Measurements from ENCODE around the gene MEI4. TPM values are rescaled to one million over a fixed set of nuclear protein-coding genes. Genes with fewer than 3 reads are reported as not detected.
"Not testable (repeated sequence)": the region's sequence is repeated elsewhere in the genome, so short reads cannot be mapped to it uniquely, and the experiment has no call there.

MEI4 gene
- total RNA-seq, 2 donors from 2014 or later, result 0.20 TPM; not detected in 1

DNA sequence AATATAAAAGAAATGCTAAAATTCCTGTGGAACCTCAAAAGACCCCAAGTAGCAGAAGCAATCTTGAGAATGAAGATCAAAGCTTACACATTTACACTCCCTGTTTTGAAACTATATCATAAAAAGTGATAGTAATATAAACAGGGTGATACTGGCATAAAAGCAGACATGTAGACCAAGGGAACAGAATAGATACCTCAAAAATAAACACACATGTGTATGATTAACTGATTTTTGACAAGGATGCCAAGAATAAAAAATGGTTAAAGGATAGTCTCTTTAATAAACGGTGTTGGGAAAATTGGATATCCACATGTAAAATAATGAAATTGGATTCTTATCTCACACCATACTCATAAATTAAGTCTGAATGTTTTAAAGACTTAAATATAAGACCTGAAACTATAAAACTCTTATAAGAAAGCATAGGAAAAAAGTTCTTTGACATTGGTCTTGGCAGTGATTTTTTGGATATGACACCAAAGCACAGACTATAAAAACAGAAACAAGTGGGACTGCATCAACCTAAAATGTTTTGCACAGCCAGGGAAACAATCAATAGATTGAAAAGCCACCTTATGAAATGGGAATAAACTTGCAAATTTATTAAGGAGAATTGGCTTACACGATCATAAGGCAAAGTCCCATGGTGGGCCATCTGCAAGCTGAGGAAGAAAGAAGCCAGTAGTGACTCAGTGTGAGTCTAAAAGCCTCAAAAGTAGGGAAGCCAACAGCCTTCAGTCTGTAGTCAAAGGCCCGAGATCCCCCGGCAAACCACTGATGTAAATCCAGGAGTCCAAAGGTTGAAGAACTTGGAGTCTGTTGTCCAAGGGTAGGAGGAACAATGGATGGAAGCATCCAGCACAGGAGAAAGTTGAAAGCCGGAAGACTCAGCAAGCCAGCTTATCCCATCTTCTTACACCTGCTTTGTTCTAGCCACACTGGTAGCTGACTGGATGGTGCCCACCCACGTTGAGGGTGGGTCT lies 144.3 kb downstream of the MEI4 start:
- no peak overlapping the region for H3K4me3 Mint-ChIP-seq
- H3K4me1 Mint-ChIP-seq, result no peaks in the 10 kb centered on the region
- ATAC-seq, result no peak
- DNase-seq, result no peak
- no peak overlapping the region for H3K27ac Mint-ChIP-seq
- no peaks in the 10 kb centered on the region for H3K27me3 Mint-ChIP-seq
- H3K9me3 ChIP-seq (ENCODE audit: control insufficient read depth, low read length, poor library complexity, severe bottlenecking), result no peaks in the 10 kb centered on the region
- H3K36me3 Mint-ChIP-seq (ENCODE audit: low read depth), result no peaks in the 10 kb centered on the region

DNA sequence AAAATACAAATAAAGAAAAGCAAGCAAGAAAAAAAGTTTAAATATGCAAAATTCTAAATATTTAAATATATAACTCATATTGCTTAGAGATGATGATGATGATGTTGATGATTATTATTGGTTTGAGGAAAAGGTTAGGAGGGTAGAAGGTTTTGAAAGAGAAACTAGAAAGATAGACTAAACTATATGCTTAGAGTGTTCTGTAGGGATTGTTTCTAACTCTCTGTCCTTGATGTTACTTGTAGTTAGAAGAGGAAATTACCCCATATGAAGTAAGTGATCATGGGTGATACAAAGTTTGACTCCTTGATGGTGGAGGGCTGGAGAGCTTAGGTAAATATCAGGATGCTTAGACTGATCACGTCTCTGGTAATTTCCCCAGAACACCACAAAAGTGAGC lies 159.5 kb downstream of the MEI4 start:
- no peaks in the 10 kb centered on the region for H3K36me3 Mint-ChIP-seq (ENCODE audit: low read depth)
- DNase-seq, result no peak
- no peaks in the 10 kb centered on the region for H3K27me3 Mint-ChIP-seq
- H3K27ac Mint-ChIP-seq, result no peak overlapping the region
- H3K4me1 Mint-ChIP-seq, result no peaks in the 10 kb centered on the region
- H3K4me3 Mint-ChIP-seq, result no peak overlapping the region
- ATAC-seq, result no peak
- H3K9me3 ChIP-seq (ENCODE audit: control insufficient read depth, low read length, poor library complexity, severe bottlenecking), result no peaks in the 10 kb centered on the region

GRCh38 chr6:77813090-77813489 lies 160.3 kb downstream of the MEI4 start:
- H3K4me1 Mint-ChIP-seq, result no peaks in the 10 kb centered on the region
- no peak for ATAC-seq

GRCh38 chr6:77814119-77814518 lies 161.3 kb downstream of the MEI4 start:
- H3K9me3 ChIP-seq (ENCODE audit: control insufficient read depth, low read length, poor library complexity, severe bottlenecking), result no peaks in the 10 kb centered on the region
- Mint-ChIP-seq H3K27me3 (no peaks in the 10 kb centered on the region), H3K4me3 (no peak overlapping the region), H3K27ac (peak overlapping the region; percentile 6), H3K4me1 (no peaks in the 10 kb centered on the region), H3K36me3 (ENCODE audit: low read depth) (no peaks in the 10 kb centered on the region)
- DNase-seq, result no peak
- no peak for ATAC-seq

More at GRCh38 chr6:77813090-77813489, 160.3 kb downstream of the MEI4 start:
- H3K9me3 ChIP-seq (ENCODE audit: control insufficient read depth, low read length, poor library complexity, severe bottlenecking), result no peaks in the 10 kb centered on the region
- Mint-ChIP-seq H3K27ac (no peak overlapping the region), H3K36me3 (ENCODE audit: low read depth) (no peaks in the 10 kb centered on the region), H3K4me3 (no peak overlapping the region), H3K27me3 (no peaks in the 10 kb centered on the region)
- DNase-seq, result no peak

DNA sequence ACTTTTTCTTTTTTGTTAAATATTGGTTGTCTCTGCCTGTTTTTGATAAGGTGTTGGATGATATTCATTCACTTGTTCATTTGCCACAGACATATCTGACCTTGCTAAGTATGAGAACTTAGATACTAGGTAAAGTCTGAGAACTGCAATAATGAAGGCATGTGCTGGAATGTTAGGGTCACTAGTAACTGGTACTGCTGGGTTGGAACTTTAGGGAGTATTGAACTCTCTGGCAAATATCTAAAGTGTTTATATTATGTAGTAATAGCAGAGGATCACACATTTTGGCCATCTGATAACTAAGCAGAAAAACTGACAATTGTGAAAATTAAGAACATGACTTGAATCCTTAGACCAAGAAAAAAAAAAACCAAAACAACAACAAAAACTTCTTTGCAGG lies 162.7 kb downstream of the MEI4 start:
- no peak for ATAC-seq
- H3K4me3 Mint-ChIP-seq, result no peak overlapping the region
- H3K9me3 ChIP-seq (ENCODE audit: control insufficient read depth, low read length, poor library complexity, severe bottlenecking), result no peaks in the 10 kb centered on the region
- H3K36me3 Mint-ChIP-seq (ENCODE audit: low read depth), result no peaks in the 10 kb centered on the region
- H3K27ac Mint-ChIP-seq, result no peak overlapping the region
- DNase-seq, result no peak
- no peaks in the 10 kb centered on the region for H3K27me3 Mint-ChIP-seq
- no peaks in the 10 kb centered on the region for H3K4me1 Mint-ChIP-seq

DNA sequence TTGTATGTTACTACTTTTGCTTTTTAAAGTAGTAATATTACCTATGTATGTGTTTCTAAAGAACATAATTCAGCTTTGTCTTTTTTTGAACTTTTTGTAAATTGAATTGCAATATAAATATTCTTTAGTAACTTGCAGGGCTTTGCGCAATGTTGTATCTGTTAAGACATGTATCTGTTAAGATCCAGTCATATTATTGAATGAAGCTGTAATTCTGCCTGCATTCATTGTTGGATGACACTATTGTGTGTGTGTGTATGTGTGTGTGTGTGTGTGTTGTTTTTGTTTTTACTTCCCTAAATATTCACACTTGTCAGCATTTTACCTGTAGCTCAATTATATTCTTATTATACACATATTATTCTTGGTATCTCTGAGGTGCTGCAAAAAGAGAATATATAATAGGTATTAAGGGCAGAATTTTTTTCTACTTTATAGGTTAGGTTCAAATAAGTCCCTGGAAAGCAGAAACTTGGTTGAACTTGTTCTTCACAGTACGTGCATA lies 164.0 kb downstream of the MEI4 start:
- H3K4me3 Mint-ChIP-seq, result no peak overlapping the region
- no peak for ATAC-seq
- H3K4me1 Mint-ChIP-seq, result no peaks in the 10 kb centered on the region
- no peaks in the 10 kb centered on the region for H3K9me3 ChIP-seq (ENCODE audit: control insufficient read depth, low read length, poor library complexity, severe bottlenecking)
- H3K27ac Mint-ChIP-seq, result no peak overlapping the region
- no peak for DNase-seq
- no peaks in the 10 kb centered on the region for H3K27me3 Mint-ChIP-seq
- no peaks in the 10 kb centered on the region for H3K36me3 Mint-ChIP-seq (ENCODE audit: low read depth)

- Mint-ChIP-seq H3K27me3 (no peaks in the 10 kb centered on the region), H3K27ac (no peak overlapping the region), H3K4me3 (no peak overlapping the region), H3K36me3 (ENCODE audit: low read depth) (no peaks in the 10 kb centered on the region), H3K4me1 (no peaks in the 10 kb centered on the region)
- DNase-seq (no peak), ATAC-seq (no peak)
- H3K9me3 ChIP-seq (ENCODE audit: control insufficient read depth, low read length, poor library complexity, severe bottlenecking), result no peaks in the 10 kb centered on the region
Measured at GRCh38 chr6:77822265-77822664, 169.4 kb downstream of the MEI4 start.

DNA sequence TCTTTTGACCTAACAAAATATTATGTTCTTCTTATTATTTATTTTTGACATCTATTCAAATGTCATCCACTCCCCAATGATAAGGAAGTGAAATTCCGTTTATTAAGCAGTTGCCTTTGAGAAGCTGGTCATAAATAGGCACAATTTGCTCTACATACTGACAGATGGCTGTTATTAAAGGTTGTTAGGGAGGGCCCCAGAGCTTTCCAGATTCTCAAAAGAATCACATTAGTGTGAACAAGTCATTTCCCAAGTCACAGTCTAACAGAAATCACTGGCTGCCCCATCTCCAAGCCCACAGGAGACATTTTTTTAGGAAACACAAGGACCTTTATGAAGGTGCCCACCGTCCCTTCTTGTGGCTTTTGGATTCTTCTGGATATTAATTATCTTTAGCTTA lies 172.4 kb downstream of the MEI4 start:
- DNase-seq (no peak), ATAC-seq (no peak)
- H3K27ac Mint-ChIP-seq, result no peak overlapping the region

DNA sequence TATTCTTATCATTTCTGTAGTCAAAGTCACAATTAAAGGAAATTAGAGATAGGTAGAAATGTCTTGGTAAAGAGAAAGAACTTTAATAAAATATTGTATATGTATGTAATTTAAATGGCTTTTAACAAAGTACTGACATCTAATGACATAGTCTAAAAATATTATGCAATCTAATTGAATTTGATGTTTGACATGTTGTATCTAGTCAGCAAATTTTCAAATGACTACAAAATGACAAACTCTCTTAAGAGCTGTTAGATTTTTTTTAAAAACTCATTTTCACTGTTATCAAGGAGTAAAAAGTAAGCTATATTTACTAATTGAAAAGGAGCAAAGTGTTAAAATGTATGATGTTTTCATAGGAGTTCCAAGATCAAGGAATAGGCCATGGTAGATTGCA lies 176.9 kb downstream of the MEI4 start:
- peak overlapping the region; percentile 1 for H3K4me3 Mint-ChIP-seq
- no peak for ATAC-seq
- H3K9me3 ChIP-seq (ENCODE audit: control insufficient read depth, low read length, poor library complexity, severe bottlenecking), result no peaks in the 10 kb centered on the region
- no peak overlapping the region for H3K27ac Mint-ChIP-seq
- no peaks in the 10 kb centered on the region for H3K4me1 Mint-ChIP-seq
- no peak for DNase-seq
- H3K36me3 Mint-ChIP-seq (ENCODE audit: low read depth), result no peaks in the 10 kb centered on the region
- no peaks in the 10 kb centered on the region for H3K27me3 Mint-ChIP-seq

More for the DNA sequence above, 172.4 kb downstream of the MEI4 start:
- H3K9me3 ChIP-seq (ENCODE audit: control insufficient read depth, low read length, poor library complexity, severe bottlenecking), result no peaks in the 10 kb centered on the region
- H3K27me3 Mint-ChIP-seq, result no peaks in the 10 kb centered on the region
- H3K36me3 Mint-ChIP-seq (ENCODE audit: low read depth), result no peaks in the 10 kb centered on the region
- no peaks in the 10 kb centered on the region for H3K4me1 Mint-ChIP-seq
- H3K4me3 Mint-ChIP-seq, result no peak overlapping the region

DNA sequence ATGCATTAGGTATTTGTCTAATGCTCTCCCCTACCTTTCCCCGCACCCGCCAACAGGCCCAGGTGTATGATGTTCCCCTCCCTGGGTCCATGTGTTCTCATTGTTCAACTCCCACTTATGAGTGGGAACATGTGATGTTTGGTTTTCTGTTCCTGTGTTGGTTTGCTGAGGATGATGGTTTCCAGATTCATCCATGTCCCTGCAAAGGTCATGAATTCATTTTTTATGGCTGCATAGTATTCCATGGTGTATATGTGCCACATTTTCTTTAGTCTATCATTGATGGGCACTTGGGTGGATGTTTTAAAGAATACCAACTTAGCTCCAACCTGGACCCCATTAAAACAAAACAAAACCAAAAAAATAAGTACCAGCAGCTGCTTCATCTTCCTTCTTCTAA lies 180.9 kb downstream of the MEI4 start:
- H3K4me1 Mint-ChIP-seq; ATAC-seq; H3K36me3 Mint-ChIP-seq (ENCODE audit: low read depth); DNase-seq; H3K4me3 Mint-ChIP-seq; H3K27ac Mint-ChIP-seq; H3K9me3 ChIP-seq (ENCODE audit: control insufficient read depth, low read length, poor library complexity, severe bottlenecking); H3K27me3 Mint-ChIP-seq: not testable (repeated sequence)

DNA sequence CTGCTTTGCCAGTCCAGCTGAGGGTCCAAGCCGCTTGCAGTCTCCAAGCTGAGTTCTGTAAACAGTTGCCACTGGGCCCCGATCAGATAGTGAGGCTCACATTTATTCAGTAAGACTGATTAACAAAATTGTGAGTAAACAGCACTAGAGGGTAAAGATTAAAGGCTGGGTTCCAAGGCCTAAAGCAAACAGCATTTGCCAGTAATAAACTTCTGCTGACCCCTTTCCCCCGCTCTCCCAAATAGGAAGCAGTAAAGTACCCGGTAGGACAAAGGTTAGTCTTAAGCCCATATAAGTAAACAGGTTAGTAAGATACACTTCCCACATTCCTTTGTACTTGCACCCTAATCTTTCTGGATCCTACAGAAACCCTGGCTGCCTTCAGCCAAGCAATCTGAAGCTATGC lies 181.8 kb downstream of the MEI4 start:
- Mint-ChIP-seq H3K4me3 (no peak overlapping the region), H3K36me3 (ENCODE audit: low read depth) (no peaks in the 10 kb centered on the region), H3K27me3 (no peaks in the 10 kb centered on the region), H3K27ac (no peak overlapping the region), H3K4me1 (no peaks in the 10 kb centered on the region)
- ATAC-seq (no peak), DNase-seq (no peak)
- no peaks in the 10 kb centered on the region for H3K9me3 ChIP-seq (ENCODE audit: control insufficient read depth, low read length, poor library complexity, severe bottlenecking)

DNA sequence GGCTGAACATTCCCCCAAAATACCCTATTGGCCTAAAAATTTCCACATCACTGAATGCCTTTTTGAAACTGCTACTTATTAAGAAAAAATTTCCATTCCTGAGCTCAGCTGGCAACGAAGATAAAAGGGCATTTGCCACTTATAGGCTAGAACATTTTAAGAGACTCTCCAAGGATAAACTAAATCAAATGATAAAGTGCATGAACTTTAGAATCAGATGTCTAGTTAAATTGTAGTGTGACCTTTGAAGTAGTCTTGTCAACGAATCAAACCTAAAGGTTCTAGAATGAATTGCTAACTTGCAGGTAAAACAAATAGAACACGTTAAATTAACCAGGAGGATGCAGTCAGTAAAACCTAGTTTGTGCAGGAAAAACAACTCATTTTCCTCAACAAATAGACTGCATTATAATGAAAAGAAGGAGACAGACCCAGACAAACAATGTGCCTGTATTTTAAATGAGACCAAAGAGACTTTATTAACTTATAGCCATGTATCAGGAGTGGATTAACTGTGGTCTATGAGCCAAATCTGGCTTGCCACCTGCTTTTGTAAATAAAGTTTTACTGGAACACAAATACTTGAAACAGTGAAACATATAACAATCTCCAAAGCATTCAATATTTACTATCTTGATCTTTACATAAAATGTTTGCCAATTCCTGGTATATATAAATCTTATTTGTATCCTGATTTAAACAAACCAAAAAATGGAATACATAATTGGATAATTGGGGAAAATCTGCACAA lies 184.4 kb downstream of the MEI4 start:
- H3K9me3 ChIP-seq (ENCODE audit: control insufficient read depth, low read length, poor library complexity, severe bottlenecking), result no peaks in the 10 kb centered on the region
- Mint-ChIP-seq H3K4me1 (no peaks in the 10 kb centered on the region), H3K27me3 (no peaks in the 10 kb centered on the region), H3K27ac (no peak overlapping the region), H3K36me3 (ENCODE audit: low read depth) (no peaks in the 10 kb centered on the region), H3K4me3 (no peak overlapping the region)
- ATAC-seq (no peak), DNase-seq (no peak)

DNA sequence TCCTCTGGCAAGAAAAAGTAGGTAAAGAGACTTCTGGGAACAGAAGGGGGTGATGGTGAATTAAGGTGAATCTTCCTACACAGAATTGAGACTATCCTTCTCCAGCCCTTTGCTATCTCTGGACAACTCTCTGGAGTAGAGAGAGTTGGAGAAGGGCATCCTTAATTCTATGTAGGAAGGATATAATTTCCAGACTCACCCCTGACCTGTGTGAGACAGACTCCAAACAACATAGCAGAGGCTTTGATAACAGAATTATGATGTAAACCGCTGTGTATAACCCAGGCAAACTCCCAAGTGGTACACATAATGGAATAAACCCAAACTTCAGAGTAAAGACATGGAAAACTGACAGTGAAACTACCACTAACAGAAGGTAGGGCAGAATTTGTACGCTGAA lies 186.5 kb downstream of the MEI4 start:
- Mint-ChIP-seq H3K4me1 (no peaks in the 10 kb centered on the region), H3K27me3 (no peaks in the 10 kb centered on the region), H3K4me3 (no peak overlapping the region), H3K36me3 (ENCODE audit: low read depth) (no peaks in the 10 kb centered on the region), H3K27ac (no peak overlapping the region)
- no peak for ATAC-seq
- no peak for DNase-seq
- H3K9me3 ChIP-seq (ENCODE audit: control insufficient read depth, low read length, poor library complexity, severe bottlenecking), result no peaks in the 10 kb centered on the region
